H9 (cell line): ENCODE results near the gene CCR7. TPM values are rescaled to one million over a fixed set of nuclear protein-coding genes. Genes with fewer than 3 reads are reported as not detected.
A peak's percentile ranks its signal among the peaks of the same experiment; 100 is the strongest.

Experiments
- DNase-seq: peaks from one replicate; pipeline ENCODE4 v3.0.0-alpha.2; 2017
- H2AFZ ChIP-seq: one replicate; pipeline ENCODE4 v1.6.1; 2013; ENCODE audit warnings: mild to moderate bottlenecking, low read length, control low read depth, moderate library complexity
- H2AK5ac ChIP-seq: 2 replicates; pipeline ENCODE4 v1.6.1; 2013; ENCODE audit warnings: low read length, control low read depth, mixed read lengths; ENCODE audit not compliant: insufficient read length
- H2BK120ac ChIP-seq: one replicate; pipeline ENCODE4 v1.6.1; 2013; ENCODE audit warnings: low read depth, mild to moderate bottlenecking, low read length, control low read depth, inconsistent platforms; ENCODE audit not compliant: poor library complexity, severe bottlenecking
- H2BK12ac ChIP-seq: 2 replicates; pipeline ENCODE4 v1.6.1; 2013; ENCODE audit warnings: low read length, control low read depth, mixed read lengths, low read depth; ENCODE audit not compliant: insufficient read length
- H2BK15ac ChIP-seq: 2 replicates; pipeline ENCODE4 v1.6.1; 2013; ENCODE audit warnings: low read depth, low read length, control low read depth
- H2BK20ac ChIP-seq: one replicate; pipeline ENCODE4 v1.6.1; 2013; ENCODE audit warnings: low read depth, mild to moderate bottlenecking, low read length, control low read depth, inconsistent platforms; ENCODE audit not compliant: poor library complexity, severe bottlenecking
- H2BK5ac ChIP-seq: 2 replicates; pipeline ENCODE4 v1.6.1; 2013; ENCODE audit warnings: low read length, control low read depth, mixed read lengths; ENCODE audit not compliant: insufficient read length
- H3K14ac ChIP-seq: 2 replicates; pipeline ENCODE4 v1.6.1; 2013; ENCODE audit warnings: low read length, control low read depth; ENCODE audit not compliant: insufficient read depth
- H3K18ac ChIP-seq: 2 replicates; pipeline ENCODE4 v1.6.1; 2013; ENCODE audit warnings: low read depth, mild to moderate bottlenecking, mixed read lengths, low read length, control low read depth; ENCODE audit not compliant: insufficient read length
- H3K23ac ChIP-seq: 2 replicates; pipeline ENCODE4 v1.6.1; 2013; ENCODE audit warnings: low read length, control low read depth, mixed read lengths, low read depth; ENCODE audit not compliant: insufficient read length
- H3K23me2 ChIP-seq: 2 replicates; pipeline ENCODE4 v1.6.1; 2013; ENCODE audit warnings: low read depth, mild to moderate bottlenecking, mixed read lengths, low read length, control low read depth; ENCODE audit not compliant: insufficient read length, poor library complexity, severe bottlenecking
- H3K27ac ChIP-seq: 2 replicates; pipeline ENCODE4 v1.5.1; 2013; ENCODE audit warnings: low read length, control low read depth, mixed read lengths, low read depth; ENCODE audit not compliant: insufficient read length
- H3K27me3 ChIP-seq: 2 replicates; pipeline ENCODE4 v1.6.1; 2013; ENCODE audit warnings: low read length, control low read depth, inconsistent platforms; ENCODE audit not compliant: insufficient read depth
- H3K4ac ChIP-seq: 2 replicates; pipeline ENCODE4 v1.6.1; 2013; ENCODE audit warnings: low read depth, mild to moderate bottlenecking, control low read depth, inconsistent platforms, low read length, moderate library complexity
- H3K4me1 ChIP-seq: 2 replicates; pipeline ENCODE4 v1.6.1; 2013; ENCODE audit warnings: low read length, control low read depth, inconsistent platforms; ENCODE audit not compliant: insufficient read depth
- H3K4me2 ChIP-seq: 2 replicates; pipeline ENCODE4 v1.6.1; 2013; ENCODE audit warnings: low read length, control low read depth, mixed read lengths; ENCODE audit not compliant: insufficient read length, insufficient read depth
- H3K56ac ChIP-seq: 2 replicates; pipeline ENCODE4 v1.6.1; 2013; ENCODE audit warnings: low read depth, mild to moderate bottlenecking, mixed read lengths, low read length, control low read depth; ENCODE audit not compliant: insufficient read length
- H3K79me1 ChIP-seq: 2 replicates; pipeline ENCODE4 v1.6.1; 2013; ENCODE audit warnings: low read depth, mild to moderate bottlenecking, moderate library complexity, low read length, control low read depth, inconsistent platforms; ENCODE audit not compliant: insufficient read depth, poor library complexity, severe bottlenecking
- H3K79me2 ChIP-seq: 2 replicates; pipeline ENCODE4 v1.6.1; 2013; ENCODE audit warnings: low read length, control low read depth, inconsistent platforms; ENCODE audit not compliant: insufficient read depth
- H3K9ac ChIP-seq: 2 replicates; pipeline ENCODE4 v1.6.1; 2013; ENCODE audit warnings: low read length, control low read depth, mixed read lengths; ENCODE audit not compliant: insufficient read length; ENCODE audit errors: extremely low read depth
- H3K9me3 ChIP-seq: one replicate; pipeline ENCODE4 v1.6.1; 2013; ENCODE audit warnings: low read depth, low read length, inconsistent platforms; ENCODE audit not compliant: control insufficient read depth
- H3T11ph ChIP-seq: one replicate; pipeline ENCODE4 v1.6.1; 2013; ENCODE audit warnings: mild to moderate bottlenecking, low read length, control low read depth, inconsistent platforms
- H4K20me1 ChIP-seq: one replicate; pipeline ENCODE4 v1.6.1; 2013; ENCODE audit not compliant: control insufficient read depth, insufficient read length, insufficient read depth
- H4K5ac ChIP-seq: 2 replicates; pipeline ENCODE4 v1.6.1; 2013; ENCODE audit warnings: low read depth, mild to moderate bottlenecking, mixed read lengths, low read length, control low read depth; ENCODE audit not compliant: insufficient read length
- H4K8ac ChIP-seq: replicated peaks from 2 replicates; pipeline ENCODE4 v1.6.1; 2013; ENCODE audit warnings: low read length, control low read depth, mixed read lengths, low read depth; ENCODE audit not compliant: insufficient read length
- H4K91ac ChIP-seq: 2 replicates; pipeline ENCODE4 v1.6.1; 2013; ENCODE audit warnings: low read depth, mild to moderate bottlenecking, moderate library complexity, mixed read lengths, low read length, control low read depth; ENCODE audit not compliant: insufficient read length
- H3K27ac Mint-ChIP-seq, 3 experiments: 2 replicates in 2 of 3; 3 replicates in 1 of 3; pipeline ENCODE4 v1.8.0; 2020 to 2021; ENCODE audit warnings: mixed read lengths in 3 of 3, mild to moderate bottlenecking in 1 of 3, moderate library complexity in 1 of 3
- H3K27me3 Mint-ChIP-seq: 2 replicates; pipeline ENCODE4 v1.8.0; 2021; ENCODE audit warnings: low read depth, mild to moderate bottlenecking, moderate library complexity, mixed read lengths
- H3K36me3 Mint-ChIP-seq, 3 experiments: 2 replicates in 2 of 3; 3 replicates in 1 of 3; pipeline ENCODE4 v1.8.0; 2020 to 2021; ENCODE audit warnings: low read depth in 3 of 3, mixed read lengths in 3 of 3; ENCODE audit not compliant: insufficient read depth in 1 of 3
- H3K4me1 Mint-ChIP-seq, 2 experiments: 2 replicates each; pipeline ENCODE4 v1.8.0; 2020; ENCODE audit warnings: mixed read lengths in 2 of 2
- H3K4me3 Mint-ChIP-seq, 2 experiments: 2 replicates in 1 of 2; 3 replicates in 1 of 2; pipeline ENCODE4 v1.8.0; 2020 to 2021; ENCODE audit warnings: mild to moderate bottlenecking in 2 of 2, mixed read lengths in 2 of 2, moderate library complexity in 1 of 2
- H3K9me3 Mint-ChIP-seq, 2 experiments: 2 replicates in 1 of 2; 3 replicates in 1 of 2; pipeline ENCODE4 v1.8.0; 2020; ENCODE audit warnings: mild to moderate bottlenecking in 2 of 2, mixed read lengths in 2 of 2, moderate library complexity in 1 of 2
- WGBS: extraction: QIAGEN DNeasy Blood & Tissue Kit; methylation state at CpG from one replicate; pipeline ENCODE4 v1.1.7; 2013; ENCODE audit warnings: missing lambda C conversion rate, low lambda C conversion rate, mixed read lengths; ENCODE audit not compliant: insufficient read length; ENCODE audit errors: extremely low coverage; 5-methylcytosine and 5-hydroxymethylcytosine counted together
- total RNA-seq: library from RNA; stranded (reverse); gene quantifications from 2 replicates; pipeline ENCODE4 v1.2.1, GENCODE V29; 2021
- TF ChIP-seq, protein P1 (sequence below): fragments of 200-600 bp; sonication (generic); conservative IDR thresholded peaks from 3 replicates; pipeline ENCODE4 v1.8.0; 2021; ENCODE audit warnings: antibody characterized with exemption, mild to moderate bottlenecking

Gene CCR7
- total RNA-seq, 1 experiment from 2014 or later = 0.31 TPM

DNA sequence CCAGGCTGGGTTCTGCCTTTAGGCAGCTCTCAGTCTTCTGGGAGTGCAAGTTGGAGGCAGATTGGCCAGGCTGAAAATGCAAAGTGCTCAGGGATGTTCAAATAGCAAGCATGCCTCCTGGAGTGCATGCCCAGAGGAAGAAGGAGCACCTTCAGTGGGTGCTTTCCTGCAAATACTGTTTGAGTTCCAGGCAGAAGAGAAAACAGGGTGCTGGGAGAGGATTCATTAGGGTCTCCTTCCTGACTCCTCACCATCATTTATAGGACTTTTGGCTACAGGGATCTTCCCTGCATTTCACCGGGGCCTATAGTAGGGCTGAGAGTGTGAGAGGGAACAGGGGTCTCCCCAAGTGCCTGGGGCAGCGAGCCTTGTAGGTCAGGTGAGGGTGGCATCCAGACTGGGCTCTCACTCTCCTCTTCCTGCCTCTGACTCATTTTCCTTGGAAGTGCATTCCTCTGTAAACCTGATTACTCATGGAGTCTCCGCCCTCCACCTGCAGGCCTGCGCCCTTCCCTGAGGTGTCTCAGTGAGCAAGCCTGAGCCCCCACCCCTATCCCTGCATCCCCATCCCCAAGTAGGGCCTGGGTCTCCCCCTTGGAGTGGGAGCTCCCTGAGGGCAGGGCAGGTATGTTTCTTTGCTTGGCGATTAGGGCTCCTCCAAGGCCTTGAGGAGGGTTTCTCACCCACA lies 46.7 kb downstream of the CCR7 start:
- Histone ChIP-seq H2AFZ (no peak overlapping the region), H3K4me1 (peaks cover 4% of the 10 kb centered on the region; the same call in 1 of the 2 replicates), H4K20me1 (no peaks in the 10 kb centered on the region), H3K9ac (no peak overlapping the region), H3K79me1 (no peaks in the 10 kb centered on the region), H2BK120ac (no peak overlapping the region), H2AK5ac (no peak overlapping the region), H2BK20ac (no peak overlapping the region), H3K9me3 (no peaks in the 10 kb centered on the region), H3T11ph (no peak overlapping the region), H2BK12ac (no peak overlapping the region), H3K23me2 (no peaks in the 10 kb centered on the region), H3K4me2 (no peak overlapping the region), H2BK5ac (no peak overlapping the region), H3K14ac (no peak overlapping the region), H4K91ac (no peak overlapping the region), H4K8ac (no peak overlapping the region), H3K18ac (no peak overlapping the region), H3K23ac (no peak overlapping the region), H3K27me3 (no peaks in the 10 kb centered on the region; the same call in 1 of the 2 replicates), H4K5ac (no peak overlapping the region), H3K4ac (no peak overlapping the region), H3K79me2 (no peaks in the 10 kb centered on the region), H2BK15ac (no peak overlapping the region), H3K56ac (no peak overlapping the region), H3K27ac (no peak overlapping the region)
- Mint-ChIP-seq H3K27me3 (peaks cover 13% of the 10 kb centered on the region), H3K4me1 (peaks cover 12 to 27% of the 10 kb centered on the region in 2 experiments), H3K27ac (peak overlapping the region in 2 of 3 experiments; percentile 6 to 57; a peak in 4 of 7 replicates), H3K9me3 (no peaks in the 10 kb centered on the region), H3K4me3 (no peak overlapping the region), H3K36me3 (no peaks in the 10 kb centered on the region)
- WGBS = no CpG with 5 or more reads among the region's 5 CpGs
- TF ChIP-seq, protein P1, sequence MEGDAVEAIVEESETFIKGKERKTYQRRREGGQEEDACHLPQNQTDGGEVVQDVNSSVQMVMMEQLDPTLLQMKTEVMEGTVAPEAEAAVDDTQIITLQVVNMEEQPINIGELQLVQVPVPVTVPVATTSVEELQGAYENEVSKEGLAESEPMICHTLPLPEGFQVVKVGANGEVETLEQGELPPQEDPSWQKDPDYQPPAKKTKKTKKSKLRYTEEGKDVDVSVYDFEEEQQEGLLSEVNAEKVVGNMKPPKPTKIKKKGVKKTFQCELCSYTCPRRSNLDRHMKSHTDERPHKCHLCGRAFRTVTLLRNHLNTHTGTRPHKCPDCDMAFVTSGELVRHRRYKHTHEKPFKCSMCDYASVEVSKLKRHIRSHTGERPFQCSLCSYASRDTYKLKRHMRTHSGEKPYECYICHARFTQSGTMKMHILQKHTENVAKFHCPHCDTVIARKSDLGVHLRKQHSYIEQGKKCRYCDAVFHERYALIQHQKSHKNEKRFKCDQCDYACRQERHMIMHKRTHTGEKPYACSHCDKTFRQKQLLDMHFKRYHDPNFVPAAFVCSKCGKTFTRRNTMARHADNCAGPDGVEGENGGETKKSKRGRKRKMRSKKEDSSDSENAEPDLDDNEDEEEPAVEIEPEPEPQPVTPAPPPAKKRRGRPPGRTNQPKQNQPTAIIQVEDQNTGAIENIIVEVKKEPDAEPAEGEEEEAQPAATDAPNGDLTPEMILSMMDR = no peak
- peak; percentile 73 for DNase-seq
